ENCODE measurements around the gene SPRED2.

- TF ChIP-seq CTCF (IDR thresholded peaks at IDR 0.05; ENCODE audit: borderline replicate concordance, extremely low read depth, low read length, poor library complexity, severe bottlenecking), result peak; percentile 12
- TF ChIP-seq EZH2 (IDR thresholded peaks at IDR 0.05; ENCODE audit: borderline replicate concordance, low read depth, low read length, severe bottlenecking), result no peak
Observed at GRCh38 chr2:65353046-65353445, 79.4 kb downstream of the SPRED2 start.

All from DND-41 (cell line).